Kidney epithelial cell (primary cell): Measurements from ENCODE around the gene WDR86. TPM values are rescaled to one million over a fixed set of nuclear protein-coding genes. Genes with fewer than 3 reads are reported as not detected.

Experiments
- DNase-seq: peaks from one replicate; pipeline ENCODE4 v3.0.0-alpha.2; 2010; ENCODE audit warnings: low read depth
- H3K27me3 ChIP-seq: 2 replicates; pipeline ENCODE4 v1.6.0; 2011; ENCODE audit warnings: low read length; ENCODE audit not compliant: control insufficient read depth, insufficient read depth
- H3K36me3 ChIP-seq: 2 replicates; pipeline ENCODE4 v1.5.1; 2011; ENCODE audit warnings: low read length; ENCODE audit not compliant: control insufficient read depth, insufficient read depth
- H3K4me3 ChIP-seq: 2 replicates; pipeline ENCODE4 v1.5.1; 2011; ENCODE audit warnings: low read depth, mild to moderate bottlenecking, control low read depth, low read length
- CTCF ChIP-seq: IDR thresholded peaks from 2 replicates; pipeline ENCODE4 v1.5.1; 2011; ENCODE audit warnings: mild to moderate bottlenecking, moderate library complexity, low read length, control low read depth, inconsistent platforms; ENCODE audit not compliant: insufficient read depth, poor library complexity, severe bottlenecking
- total RNA-seq: library from RNA; depleted of rRNA; stranded (reverse); fragments of >200 nt; gene quantifications from 2 replicates; pipeline ENCODE4 v1.2.3, GENCODE V29; 2015

Gene WDR86
- total RNA-seq, 1 donor from 2014 or later, result 19.6 TPM

- Histone ChIP-seq H3K36me3 (no peaks in the 10 kb centered on the region), H3K4me3 (no peak overlapping the region), H3K27me3 (peaks cover 3% of the 10 kb centered on the region)
- no peak for TF ChIP-seq CTCF
- DNase-seq, result no peak
Observed at GRCh38 chr7:151429560-151430331, 19.9 kb upstream of the WDR86 start.

GRCh38 chr7:151429237-151429559 is 19.4 kb upstream of the WDR86 start:
- H3K4me3 ChIP-seq, result no peak overlapping the region
- peaks cover 3% of the 10 kb centered on the region for H3K27me3 ChIP-seq
- no peak for DNase-seq
- H3K36me3 ChIP-seq, result no peaks in the 10 kb centered on the region
- TF ChIP-seq CTCF, result no peak

- no peaks in the 10 kb centered on the region for H3K36me3 ChIP-seq
- H3K27me3 ChIP-seq, result peaks cover 3% of the 10 kb centered on the region
- TF ChIP-seq CTCF, result no peak
- H3K4me3 ChIP-seq, result no peak overlapping the region
- DNase-seq, result no peak
Observed at GRCh38 chr7:151428378-151429236, 18.8 kb upstream of the WDR86 start.

GRCh38 chr7:151427705-151428377 is 18.0 kb upstream of the WDR86 start:
- no peak for DNase-seq
- Histone ChIP-seq H3K4me3 (no peak overlapping the region), H3K27me3 (peaks cover under 1% of the 10 kb centered on the region), H3K36me3 (no peaks in the 10 kb centered on the region)
- no peak for TF ChIP-seq CTCF

- no peak for TF ChIP-seq CTCF
- H3K36me3 ChIP-seq, result no peaks in the 10 kb centered on the region
- no peaks in the 10 kb centered on the region for H3K27me3 ChIP-seq
- H3K4me3 ChIP-seq, result no peak overlapping the region
- DNase-seq, result no peak
Observed at GRCh38 chr7:151426904-151427704, 17.3 kb upstream of the WDR86 start.
